CD14-positive monocyte (primary cell): ENCODE data around the gene CENPV. TPM values are rescaled to one million over a fixed set of nuclear protein-coding genes. Genes with fewer than 3 reads are reported as not detected.
A peak's percentile ranks its signal among the peaks of the same experiment; 100 is the strongest.

ENCODE experiments used
- DNase-seq, 3 donors: peaks; one replicate each; pipeline ENCODE4 v3.0.0-alpha.2; 2011 to 2022
- H2AFZ ChIP-seq: 2 replicates; pipeline ENCODE4 v1.6.0; 2012; ENCODE audit warnings: mild to moderate bottlenecking, low read depth, low read length, inconsistent platforms; ENCODE audit not compliant: insufficient read depth, poor library complexity, severe bottlenecking
- H3K27ac ChIP-seq, 2 donors: 1 replicate in 1 of 2; 2 replicates in 1 of 2; pipeline ENCODE4 v1.5.1; 2012 to 2013; ENCODE audit warnings: low read length in 2 of 2, control low read depth in 1 of 2, inconsistent platforms in 1 of 2, low read depth in 1 of 2, mild to moderate bottlenecking in 1 of 2
- H3K27me3 ChIP-seq, 2 donors: one replicate each; pipeline versions ENCODE4 v1.6.0 to v1.6.1; 2011 to 2013; ENCODE audit warnings: low read length in 2 of 2; ENCODE audit not compliant: control insufficient read depth in 2 of 2, insufficient read depth in 2 of 2
- H3K36me3 ChIP-seq, 2 donors: replicated peaks in 1 of 2; 1 replicate in 1 of 2; 2 replicates in 1 of 2; pipeline versions ENCODE4 v1.5.1 to v1.6.1; 2012 to 2013; ENCODE audit warnings: low read length in 2 of 2, control low read depth in 1 of 2, inconsistent platforms in 1 of 2, mild to moderate bottlenecking in 1 of 2; ENCODE audit not compliant: insufficient read depth in 2 of 2, control insufficient read depth in 1 of 2
- H3K4me1 ChIP-seq, 2 donors: 1 replicate in 1 of 2; 2 replicates in 1 of 2; pipeline versions ENCODE4 v1.5.1 to v1.6.1; 2012 to 2013; ENCODE audit warnings: low read length in 2 of 2, control low read depth in 1 of 2, inconsistent platforms in 1 of 2, mild to moderate bottlenecking in 1 of 2, moderate library complexity in 1 of 2; ENCODE audit not compliant: insufficient read depth in 2 of 2, control insufficient read depth in 1 of 2
- H3K4me2 ChIP-seq: replicated peaks from 2 replicates; pipeline ENCODE3; 2012; ENCODE audit warnings: low read length, moderate library complexity, mild to moderate bottlenecking; ENCODE audit not compliant: poor library complexity, severe bottlenecking; ENCODE audit errors: extremely low read depth
- H3K4me3 ChIP-seq, 3 experiments: fragments of 200-600 bp in 1 of 3; sonication (generic) in 1 of 3; replicated peaks in 1 of 3; 1 replicate in 2 of 3; 2 replicates in 1 of 3; pipeline ENCODE4 v1.5.1; 2011 to 2013; ENCODE audit warnings: low read length in 3 of 3, mild to moderate bottlenecking in 3 of 3, control low read depth in 2 of 3, low read depth in 2 of 3, inconsistent platforms in 1 of 3, moderate library complexity in 1 of 3
- H3K79me2 ChIP-seq: 2 replicates; pipeline ENCODE4 v1.6.0; 2012; ENCODE audit warnings: mild to moderate bottlenecking, control low read depth, inconsistent platforms, low read length, moderate library complexity; ENCODE audit not compliant: insufficient read depth
- H3K9ac ChIP-seq: 2 replicates; pipeline ENCODE4 v1.6.0; 2017; ENCODE audit warnings: low read length, mild to moderate bottlenecking; ENCODE audit not compliant: insufficient read depth, poor library complexity, severe bottlenecking
- H3K9me3 ChIP-seq, 2 donors: replicated peaks in 1 of 2; 1 replicate in 1 of 2; 2 replicates in 1 of 2; pipeline versions ENCODE4 v1.5.1 to v1.6.1; 2012 to 2013; ENCODE audit warnings: low read length in 2 of 2, control low read depth in 1 of 2; ENCODE audit not compliant: control insufficient read depth in 1 of 2, insufficient read depth in 1 of 2
- H4K20me1 ChIP-seq: 2 replicates; pipeline ENCODE4 v1.6.0; 2012; ENCODE audit warnings: mild to moderate bottlenecking, low read length, control low read depth, moderate library complexity; ENCODE audit not compliant: insufficient read depth
- H3K27ac Mint-ChIP-seq, 7 donors: one replicate each; pipeline ENCODE4 v1.8.0; 2020; ENCODE audit warnings: mild to moderate bottlenecking in 7 of 7, mixed read lengths in 7 of 7, moderate library complexity in 6 of 7, inconsistent platforms in 2 of 7
- H3K27me3 Mint-ChIP-seq, 3 donors: one replicate each; pipeline ENCODE4 v1.8.0; 2021 to 2022; ENCODE audit warnings: low read depth in 3 of 3, mild to moderate bottlenecking in 3 of 3, mixed read lengths in 3 of 3, moderate library complexity in 3 of 3, inconsistent platforms in 1 of 3
- H3K36me3 Mint-ChIP-seq, 2 donors: one replicate each; pipeline ENCODE4 v1.8.0; 2020; ENCODE audit warnings: mixed read lengths in 2 of 2, inconsistent platforms in 1 of 2, mild to moderate bottlenecking in 1 of 2
- H3K4me1 Mint-ChIP-seq: one replicate; pipeline ENCODE4 v1.8.0; 2020; ENCODE audit warnings: mild to moderate bottlenecking, mixed read lengths
- H3K4me3 Mint-ChIP-seq, 2 donors: one replicate each; pipeline ENCODE4 v1.8.0; 2020; ENCODE audit warnings: mild to moderate bottlenecking in 2 of 2, mixed read lengths in 2 of 2, moderate library complexity in 1 of 2
- H3K9me3 Mint-ChIP-seq, 7 donors: one replicate each; pipeline ENCODE4 v1.8.0; 2020 to 2022; ENCODE audit warnings: mixed read lengths in 7 of 7, mild to moderate bottlenecking in 6 of 7, moderate library complexity in 6 of 7, inconsistent platforms in 2 of 7
- CTCF ChIP-seq: fragments of 200-600 bp; IDR thresholded peaks from one replicate; pipeline ENCODE4 v1.8.0; 2022; ENCODE audit warnings: antibody characterized with exemption, mild to moderate bottlenecking
- WGBS: methylation state at CpG from one replicate; pipeline ENCODE4 v1.1.5; 2013; ENCODE audit warnings: missing lambda C conversion rate; ENCODE audit not compliant: insufficient coverage; 5-methylcytosine and 5-hydroxymethylcytosine counted together
- intact Hi-C, 2 donors: fragments of 100-400 bp; cut with micrococcal nuclease; formaldehyde crosslinking; loops; one replicate each; pipeline versions ENCODE4 v1.15.0 to v1.15.1; 2023
- polyA plus RNA-seq, 3 donors: library from polyadenylated mRNA; depleted of rRNA in 1 of 3; unstranded in 2 of 3; stranded (reverse) in 1 of 3; fragments of 300-500 nt in 2 of 3; fragments of >200 nt in 1 of 3; fragmentation: Illumina TruSeq in 2 of 3; gene quantifications; 1 replicate in 2 of 3; 2 replicates in 1 of 3; pipeline ENCODE4 v1.2.3, GENCODE V29; 2012 to 2021

CENPV gene
- polyA plus RNA-seq, 3 donors = 0.50 to 1.1 (median 0.80) TPM

- peaks cover 0 to 8% of the 10 kb centered on the region in 2 donors for H3K27me3 ChIP-seq
- peaks cover 17 to 20% of the 10 kb centered on the region in 2 donors for H3K36me3 ChIP-seq
- intact Hi-C loops = loop anchor here (5.0 to 10.0 kb wide), 3 partner anchors 130 to 170 kb away; partner anchors contain the start of genes NCOR1 (in 1 of the 2) and PIGL (in 1 of the 2)
- no peak overlapping the region for H3K9ac ChIP-seq
- Mint-ChIP-seq H3K27ac (peak overlapping the region in 1 of 7 donors; percentile 46), H3K9me3 (no peaks in the 10 kb centered on the region), H3K27me3 (peaks cover 13 to 32% (median 19%) of the 10 kb centered on the region in 3 donors), H3K4me1 (peaks cover 37% of the 10 kb centered on the region), H3K36me3 (peaks cover 22% of the 10 kb centered on the region in 2 donors), H3K4me3 (no peak overlapping the region)
- no peak for DNase-seq
- no peaks in the 10 kb centered on the region for H3K9me3 ChIP-seq
- no peak overlapping the region for H3K4me3 ChIP-seq
- no peak overlapping the region for H2AFZ ChIP-seq
- no peak overlapping the region for H3K27ac ChIP-seq
- 20% methylated on average over 1 of the region's 5 CpGs for WGBS
- H3K79me2 ChIP-seq = peaks cover 27% of the 10 kb centered on the region
- peaks cover 29 to 40% of the 10 kb centered on the region in 2 donors for H3K4me1 ChIP-seq
- no peak for TF ChIP-seq CTCF
- H4K20me1 ChIP-seq = peaks cover 31% of the 10 kb centered on the region
- no peak overlapping the region for H3K4me2 ChIP-seq
Observed at GRCh38 chr17:16384557-16384956, 31.3 kb upstream of the CENPV start.

- Histone ChIP-seq H3K9me3 (no peaks in the 10 kb centered on the region), H3K4me3 (no peak overlapping the region), H3K79me2 (peaks cover 27% of the 10 kb centered on the region), H3K36me3 (peaks cover 17 to 20% of the 10 kb centered on the region in 2 donors), H3K9ac (no peak overlapping the region), H3K27me3 (peaks cover 0 to 8% of the 10 kb centered on the region in 2 donors), H3K4me2 (no peak overlapping the region), H3K4me1 (peaks cover 29 to 40% of the 10 kb centered on the region in 2 donors), H2AFZ (no peak overlapping the region), H4K20me1 (peaks cover 31% of the 10 kb centered on the region), H3K27ac (no peak overlapping the region)
- TF ChIP-seq CTCF = no peak
- no CpG with 5 or more reads among the region's 5 CpGs for WGBS
- Mint-ChIP-seq H3K9me3 (no peaks in the 10 kb centered on the region), H3K36me3 (peaks cover 22% of the 10 kb centered on the region in 2 donors), H3K4me3 (no peak overlapping the region), H3K4me1 (peaks cover 37% of the 10 kb centered on the region), H3K27ac (peak overlapping the region in 2 of 7 donors; percentile 29 to 54), H3K27me3 (peaks cover 13 to 28% (median 19%) of the 10 kb centered on the region in 3 donors)
- no peak for DNase-seq
- intact Hi-C loops = loop anchor here (5.0 to 10.0 kb wide), 3 partner anchors 131 to 169 kb away; partner anchors contain the start of genes NCOR1 (in 1 of the 2) and PIGL (in 1 of the 2)
Observed at GRCh38 chr17:16383772-16384287, 30.6 kb upstream of the CENPV start.
